Measurements from ENCODE around the gene HSCB. TPM values are rescaled to one million over a fixed set of nuclear protein-coding genes. Genes with fewer than 3 reads are reported as not detected.

The HSCB gene
- total and polyA plus RNA-seq, 2 donors (not counting 1 experiment from before 2014, with no cell fraction given) = 17.7 to 26.6 TPM

DNA sequence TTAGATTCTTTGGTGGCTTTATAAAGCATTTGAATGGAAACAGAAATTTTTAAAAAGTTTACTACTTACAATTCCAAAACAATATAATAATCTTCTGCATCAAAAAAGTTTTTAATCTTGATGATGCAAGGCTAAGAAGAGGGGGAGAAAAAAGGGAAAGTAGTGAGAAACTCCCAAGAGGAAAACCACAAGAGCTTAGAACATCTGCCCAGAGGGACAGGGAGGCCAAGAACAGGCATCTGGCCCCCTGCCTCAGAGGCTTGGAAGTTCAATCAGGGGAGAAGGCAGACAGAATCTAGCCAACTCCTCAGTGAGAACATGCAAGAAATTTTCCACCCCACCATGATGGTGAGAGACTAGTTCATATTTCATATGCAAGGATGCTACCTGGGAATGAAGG lies 38.4 kb upstream of the HSCB start:
- Histone ChIP-seq H3K4me1 (ENCODE audit: control insufficient read depth, extremely low read depth, insufficient read depth, low read length) (no peaks in the 10 kb centered on the region), H3K9me3 (ENCODE audit: control insufficient read depth, insufficient read depth, low read depth, low read length) (no peaks in the 10 kb centered on the region), H3K9ac (ENCODE audit: insufficient read depth, low read length) (no peak overlapping the region), H2AFZ (ENCODE audit: low read length) (no peak overlapping the region), H3K4me2 (ENCODE audit: extremely low read depth, insufficient read depth, low read length) (no peak overlapping the region), H3K79me2 (ENCODE audit: control insufficient read depth, insufficient read depth, low read length) (no peaks in the 10 kb centered on the region), H3K4me3 (replicated peaks in 1 of 4; ENCODE audit: control extremely low read depth in 1 of 4, insufficient read depth in 1 of 4, low read depth in 3 of 4, low read length in 4 of 4) (no peak overlapping the region), H3K36me3 (ENCODE audit: control insufficient read depth, insufficient read depth, low read length) (no peaks in the 10 kb centered on the region), H3K27me3 (ENCODE audit: control insufficient read depth, insufficient read depth, low read length) (no peaks in the 10 kb centered on the region), H3K27ac (ENCODE audit: insufficient read depth, low read length) (no peak overlapping the region), H4K20me1 (ENCODE audit: control insufficient read depth, extremely low read depth, insufficient read depth, low read length) (no peaks in the 10 kb centered on the region)
- no peak for TF ChIP-seq EZH2 (IDR thresholded peaks at IDR 0.05; ENCODE audit: low read length, missing control alignments)
- TF ChIP-seq, protein P1, sequence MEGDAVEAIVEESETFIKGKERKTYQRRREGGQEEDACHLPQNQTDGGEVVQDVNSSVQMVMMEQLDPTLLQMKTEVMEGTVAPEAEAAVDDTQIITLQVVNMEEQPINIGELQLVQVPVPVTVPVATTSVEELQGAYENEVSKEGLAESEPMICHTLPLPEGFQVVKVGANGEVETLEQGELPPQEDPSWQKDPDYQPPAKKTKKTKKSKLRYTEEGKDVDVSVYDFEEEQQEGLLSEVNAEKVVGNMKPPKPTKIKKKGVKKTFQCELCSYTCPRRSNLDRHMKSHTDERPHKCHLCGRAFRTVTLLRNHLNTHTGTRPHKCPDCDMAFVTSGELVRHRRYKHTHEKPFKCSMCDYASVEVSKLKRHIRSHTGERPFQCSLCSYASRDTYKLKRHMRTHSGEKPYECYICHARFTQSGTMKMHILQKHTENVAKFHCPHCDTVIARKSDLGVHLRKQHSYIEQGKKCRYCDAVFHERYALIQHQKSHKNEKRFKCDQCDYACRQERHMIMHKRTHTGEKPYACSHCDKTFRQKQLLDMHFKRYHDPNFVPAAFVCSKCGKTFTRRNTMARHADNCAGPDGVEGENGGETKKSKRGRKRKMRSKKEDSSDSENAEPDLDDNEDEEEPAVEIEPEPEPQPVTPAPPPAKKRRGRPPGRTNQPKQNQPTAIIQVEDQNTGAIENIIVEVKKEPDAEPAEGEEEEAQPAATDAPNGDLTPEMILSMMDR (conservative IDR thresholded peaks at IDR 0.05 in 1 of 2, IDR thresholded peaks at IDR 0.05 in 1 of 2; ENCODE audit: low read depth in 1 of 2, low read length in 2 of 2) = no peak
- DNase-seq (ENCODE audit: low read depth in 2 of 2) = peak in 1 of 2 donors; percentile 44

GRCh38 chr22:28706845-28707244 lies 35.0 kb upstream of the HSCB start:
- no peaks in the 10 kb centered on the region for H3K27me3 ChIP-seq (ENCODE audit: control insufficient read depth, insufficient read depth, low read length)
- H4K20me1 ChIP-seq (ENCODE audit: control insufficient read depth, extremely low read depth, insufficient read depth, low read length) = no peaks in the 10 kb centered on the region
- no peaks in the 10 kb centered on the region for H3K9me3 ChIP-seq (ENCODE audit: control insufficient read depth, insufficient read depth, low read depth, low read length)
- no peaks in the 10 kb centered on the region for H3K79me2 ChIP-seq (ENCODE audit: control insufficient read depth, insufficient read depth, low read length)
- no peak overlapping the region for H3K4me2 ChIP-seq (ENCODE audit: extremely low read depth, insufficient read depth, low read length)
- H3K4me1 ChIP-seq (ENCODE audit: control insufficient read depth, extremely low read depth, insufficient read depth, low read length) = peaks cover 11% of the 10 kb centered on the region
- H3K9ac ChIP-seq (ENCODE audit: insufficient read depth, low read length) = no peak overlapping the region
- no peak for TF ChIP-seq EZH2 (IDR thresholded peaks at IDR 0.05; ENCODE audit: low read length, missing control alignments)
- TF ChIP-seq, protein P1 (conservative IDR thresholded peaks at IDR 0.05 in 1 of 2, IDR thresholded peaks at IDR 0.05 in 1 of 2; ENCODE audit: low read depth in 1 of 2, low read length in 2 of 2) = no peak
- H3K27ac ChIP-seq (ENCODE audit: insufficient read depth, low read length) = no peak overlapping the region
- H2AFZ ChIP-seq (ENCODE audit: low read length) = no peak overlapping the region
- H3K36me3 ChIP-seq (ENCODE audit: control insufficient read depth, insufficient read depth, low read length) = no peaks in the 10 kb centered on the region
- no peak for DNase-seq (ENCODE audit: low read depth in 2 of 2)
- H3K4me3 ChIP-seq (replicated peaks in 1 of 4; ENCODE audit: control extremely low read depth in 1 of 4, insufficient read depth in 1 of 4, low read depth in 3 of 4, low read length in 4 of 4) = no peak overlapping the region

GRCh38 chr22:28710107-28710506 lies 31.7 kb upstream of the HSCB start:
- peak overlapping the region; percentile 80 for H3K27ac ChIP-seq (ENCODE audit: insufficient read depth, low read length)
- peak overlapping the region in 1 of 4 experiments; percentile 8 for H3K4me3 ChIP-seq (replicated peaks in 1 of 4; ENCODE audit: control extremely low read depth in 1 of 4, insufficient read depth in 1 of 4, low read depth in 3 of 4, low read length in 4 of 4)
- H4K20me1 ChIP-seq (ENCODE audit: control insufficient read depth, extremely low read depth, insufficient read depth, low read length) = no peaks in the 10 kb centered on the region
- no peak for TF ChIP-seq EZH2 (IDR thresholded peaks at IDR 0.05; ENCODE audit: low read length, missing control alignments)
- TF ChIP-seq, protein P1 (conservative IDR thresholded peaks at IDR 0.05 in 1 of 2, IDR thresholded peaks at IDR 0.05 in 1 of 2; ENCODE audit: low read depth in 1 of 2, low read length in 2 of 2) = no peak
- peak; percentile 14 to 35 for DNase-seq (ENCODE audit: low read depth in 2 of 2)
- H2AFZ ChIP-seq (ENCODE audit: low read length) = no peak overlapping the region
- no peaks in the 10 kb centered on the region for H3K79me2 ChIP-seq (ENCODE audit: control insufficient read depth, insufficient read depth, low read length)
- H3K4me1 ChIP-seq (ENCODE audit: control insufficient read depth, extremely low read depth, insufficient read depth, low read length) = peaks cover 14% of the 10 kb centered on the region
- H3K9me3 ChIP-seq (ENCODE audit: control insufficient read depth, insufficient read depth, low read depth, low read length) = no peaks in the 10 kb centered on the region
- no peak overlapping the region for H3K9ac ChIP-seq (ENCODE audit: insufficient read depth, low read length)
- no peaks in the 10 kb centered on the region for H3K27me3 ChIP-seq (ENCODE audit: control insufficient read depth, insufficient read depth, low read length)
- no peaks in the 10 kb centered on the region for H3K36me3 ChIP-seq (ENCODE audit: control insufficient read depth, insufficient read depth, low read length)
- H3K4me2 ChIP-seq (ENCODE audit: extremely low read depth, insufficient read depth, low read length) = peak overlapping the region; percentile 68

Measured in fibroblast of lung (primary cell).